HG02798 (cell line): ENCODE data around the gene DDX24.
"Not testable (repeated sequence)": the region's sequence is repeated elsewhere in the genome, so short reads cannot be mapped to it uniquely, and the experiment has no call there.

Source experiments
- ATAC-seq: cut with Tn5 transposase; IDR thresholded peaks from one replicate; pipeline ENCODE4 v1.9.1; 2021; ENCODE audit warnings: mild to moderate bottlenecking; ENCODE audit not compliant: unreplicated experiment, poor library complexity

The DDX24 gene

DNA sequence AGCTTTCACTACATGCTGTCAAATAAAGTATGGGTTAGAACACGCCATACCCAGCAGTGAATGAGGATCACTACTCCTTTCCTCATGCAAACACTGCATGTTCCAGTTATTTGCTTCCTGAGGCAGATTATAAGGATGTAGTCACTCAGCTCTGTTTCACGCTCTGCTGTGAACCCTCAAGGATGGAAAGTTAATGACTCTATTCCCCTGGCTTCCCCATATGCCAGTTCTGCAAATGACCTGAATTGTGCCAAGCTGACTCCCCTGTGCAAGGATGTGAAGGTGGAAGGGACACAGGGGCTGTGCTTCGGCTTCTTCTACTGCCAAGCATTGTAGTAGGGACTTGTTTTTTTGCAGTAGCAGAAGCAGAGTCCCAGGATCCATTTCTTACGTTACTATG, 6.9 kb upstream of the DDX24 start:
- ATAC-seq: no peak

DNA sequence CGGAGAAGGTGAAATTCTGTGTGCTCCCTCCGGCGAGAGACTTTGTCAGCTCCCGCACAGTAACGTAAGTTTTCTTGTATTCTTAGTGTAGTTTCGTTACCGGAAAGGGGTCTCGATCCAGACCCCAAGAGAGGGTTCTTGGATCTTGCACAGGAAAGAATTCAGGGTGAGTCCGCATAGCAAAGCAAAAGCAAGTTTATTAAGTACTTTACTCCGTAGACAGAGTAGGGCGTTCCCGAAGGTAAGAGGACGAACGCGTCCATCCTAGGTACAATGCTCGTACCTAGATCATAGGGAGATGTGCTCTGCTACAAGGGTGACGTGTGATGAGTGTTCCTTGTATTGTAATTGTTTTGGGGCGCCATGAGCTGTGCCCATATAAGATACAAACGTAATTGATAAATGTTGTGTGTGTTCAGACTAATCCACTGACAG, 401 bp upstream of the DDX24 start:
- peak; percentile 21 for ATAC-seq

DNA sequence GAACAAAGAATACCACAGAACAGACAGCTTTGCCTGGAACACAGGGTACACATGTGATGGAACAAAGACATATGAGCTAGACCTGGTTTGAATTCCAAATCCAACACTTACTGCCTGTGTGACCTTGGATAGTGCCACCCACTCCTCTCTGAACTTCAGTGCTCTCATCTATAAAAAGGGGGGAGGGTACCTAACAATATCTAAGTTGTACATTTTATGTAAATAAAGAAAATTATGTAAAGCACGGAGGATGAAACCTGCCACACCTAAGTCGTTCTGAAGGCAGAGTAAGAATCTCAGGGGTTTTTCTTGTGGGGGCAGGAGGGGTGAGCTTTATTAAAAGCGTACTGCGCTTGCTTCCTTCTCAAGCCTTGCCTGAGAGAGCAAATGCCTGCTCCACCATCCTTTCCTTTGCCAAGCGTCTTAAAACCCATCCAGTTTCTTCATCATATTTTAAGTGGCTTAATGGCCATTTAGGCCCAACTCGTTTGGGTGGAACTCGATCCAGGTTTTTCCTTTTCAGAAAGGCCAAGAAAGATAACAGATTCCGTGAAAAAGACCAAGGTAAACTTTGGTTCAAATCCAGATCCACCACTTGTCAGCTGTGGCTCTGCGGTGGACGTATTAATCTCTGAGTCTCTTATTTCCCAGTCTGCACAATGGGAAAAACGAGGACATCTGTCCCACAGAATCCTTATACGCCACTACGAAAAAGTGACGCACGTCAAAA, 946 bp downstream of the DDX24 start:
- ATAC-seq: no peak

DNA sequence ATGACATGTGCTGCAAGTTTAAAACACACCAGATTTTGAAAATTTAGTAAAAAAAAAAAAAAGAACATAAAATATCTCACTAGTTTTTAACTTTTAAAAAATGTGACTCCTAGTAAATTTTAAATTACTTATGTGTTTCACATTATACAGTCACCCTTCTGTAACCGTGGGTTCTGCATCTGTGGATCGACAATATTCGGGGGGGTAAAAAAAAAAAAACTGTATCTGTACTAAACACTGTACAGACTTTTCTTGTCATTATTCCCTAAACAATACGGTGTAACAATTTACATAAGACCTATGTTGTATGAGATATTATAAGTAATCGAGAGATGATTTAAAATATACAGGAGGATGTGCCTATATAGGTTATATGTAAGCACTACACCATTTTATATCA, 3.2 kb downstream of the DDX24 start:
- no peak for ATAC-seq

DNA sequence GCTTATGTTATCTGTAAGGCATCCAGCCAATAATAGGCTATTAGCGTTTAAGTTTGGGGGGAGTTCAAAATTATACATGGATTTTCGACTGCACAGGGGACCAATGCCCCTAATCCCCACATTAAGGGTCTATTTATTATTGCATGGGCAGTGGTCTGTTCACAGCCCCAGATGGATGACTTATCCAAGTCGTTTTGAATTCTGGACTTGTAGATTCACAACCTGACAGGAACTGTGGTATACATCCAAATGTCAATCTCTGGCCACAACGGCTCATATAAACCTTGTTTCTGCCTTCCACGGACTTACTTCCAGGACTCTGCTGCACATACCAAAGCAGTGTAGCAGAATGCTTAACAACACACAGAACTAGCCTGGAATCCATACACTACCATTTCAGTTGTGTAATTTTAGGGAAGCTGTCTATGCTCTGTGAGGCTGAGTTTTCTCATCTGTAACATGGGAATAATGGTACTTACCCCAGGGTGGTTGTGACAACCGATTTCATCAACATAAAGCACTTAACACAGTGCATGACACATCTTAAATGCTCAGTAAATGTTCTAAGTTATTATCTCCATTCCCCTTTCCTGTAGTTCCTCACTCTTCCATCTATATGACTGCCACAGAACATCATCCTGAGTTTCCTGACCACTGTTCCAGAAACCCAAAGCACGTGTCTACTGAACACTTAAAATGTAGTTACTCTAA, 3.7 kb downstream of the DDX24 start:
- ATAC-seq: no peak

DNA sequence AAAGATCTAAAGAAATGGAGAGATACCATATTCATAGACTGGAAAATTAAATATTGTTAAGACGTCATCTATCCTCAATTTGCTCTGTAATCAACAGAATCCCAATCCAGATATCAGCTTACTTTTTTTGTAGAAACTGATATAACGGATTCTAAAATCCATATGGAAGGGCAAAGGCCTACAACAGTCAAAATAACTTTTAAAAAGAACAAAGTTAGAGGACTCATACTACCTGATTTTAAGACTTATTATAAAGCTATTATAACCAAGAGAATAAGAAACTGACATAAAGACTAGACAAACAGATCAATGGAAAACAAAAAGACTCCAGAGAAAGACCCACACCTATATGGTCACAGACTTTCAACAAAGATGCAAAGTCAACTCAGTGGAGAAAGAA, 6.0 kb downstream of the DDX24 start:
- ATAC-seq: no peak

DNA sequence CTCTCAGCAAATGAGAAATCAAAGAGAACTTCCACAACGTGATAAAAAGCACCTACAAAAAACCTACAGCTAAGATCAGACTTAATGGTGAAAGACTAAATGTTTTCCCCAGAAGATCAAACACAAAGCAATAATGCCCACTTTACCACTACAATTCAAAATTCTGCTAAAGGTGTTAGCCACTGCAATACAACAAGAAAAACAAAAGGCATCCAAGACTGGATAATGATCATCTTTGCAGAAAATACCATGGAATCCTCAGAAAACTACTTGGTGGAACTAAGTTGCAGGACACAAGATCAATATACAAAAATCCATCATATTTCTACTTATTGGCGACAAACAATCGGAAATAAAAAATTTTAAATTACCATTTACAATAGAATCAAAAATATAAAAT, 6.5 kb downstream of the DDX24 start:
- ATAC-seq: no peak

DNA sequence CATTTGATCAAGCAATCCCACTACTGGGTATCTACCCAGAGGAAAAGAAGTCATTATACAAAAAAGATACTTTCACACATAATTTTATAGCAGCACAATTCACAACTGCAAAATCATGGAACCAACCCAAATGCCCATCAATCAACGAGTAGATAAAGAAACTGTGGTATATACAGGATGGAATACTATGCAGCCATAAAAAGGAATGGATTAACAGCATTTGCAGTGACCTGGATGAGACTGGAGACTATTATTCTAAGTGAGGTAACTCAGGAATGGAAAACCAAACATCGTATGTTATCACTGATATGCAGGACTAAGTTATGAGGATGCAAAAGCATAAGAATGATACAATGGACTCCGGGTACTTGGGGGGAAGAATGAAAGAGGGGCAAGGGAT, 8.9 kb downstream of the DDX24 start:
- not testable (repeated sequence) for ATAC-seq

DNA sequence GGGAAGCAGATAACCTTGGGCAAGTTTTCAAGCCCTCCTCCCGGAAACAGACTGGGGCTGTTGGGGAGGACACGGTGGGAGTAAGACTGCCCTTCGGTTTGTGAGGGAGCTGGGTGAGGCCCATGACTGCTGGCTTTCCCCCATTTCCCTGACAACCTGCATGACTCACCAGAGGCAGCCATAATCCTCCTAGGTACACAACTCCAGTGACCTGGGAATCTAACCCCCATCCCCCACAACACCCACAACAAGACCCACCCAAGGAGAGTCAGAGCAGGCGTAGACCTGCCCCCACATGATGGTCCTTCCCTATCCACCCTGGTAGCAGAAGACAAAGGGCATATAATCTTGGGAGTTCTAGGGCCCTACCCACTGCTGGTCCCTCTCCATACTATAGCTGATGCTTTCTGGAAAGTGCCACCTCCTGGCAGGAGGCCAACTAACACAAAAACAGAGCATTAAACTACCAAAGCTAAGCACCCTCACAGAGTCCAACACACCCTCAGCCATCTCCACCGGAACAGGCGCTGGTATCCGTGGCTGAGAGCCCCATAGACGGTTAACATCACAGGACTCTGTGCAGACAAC, 14.8 kb downstream of the DDX24 start:
- no peak for ATAC-seq

DNA sequence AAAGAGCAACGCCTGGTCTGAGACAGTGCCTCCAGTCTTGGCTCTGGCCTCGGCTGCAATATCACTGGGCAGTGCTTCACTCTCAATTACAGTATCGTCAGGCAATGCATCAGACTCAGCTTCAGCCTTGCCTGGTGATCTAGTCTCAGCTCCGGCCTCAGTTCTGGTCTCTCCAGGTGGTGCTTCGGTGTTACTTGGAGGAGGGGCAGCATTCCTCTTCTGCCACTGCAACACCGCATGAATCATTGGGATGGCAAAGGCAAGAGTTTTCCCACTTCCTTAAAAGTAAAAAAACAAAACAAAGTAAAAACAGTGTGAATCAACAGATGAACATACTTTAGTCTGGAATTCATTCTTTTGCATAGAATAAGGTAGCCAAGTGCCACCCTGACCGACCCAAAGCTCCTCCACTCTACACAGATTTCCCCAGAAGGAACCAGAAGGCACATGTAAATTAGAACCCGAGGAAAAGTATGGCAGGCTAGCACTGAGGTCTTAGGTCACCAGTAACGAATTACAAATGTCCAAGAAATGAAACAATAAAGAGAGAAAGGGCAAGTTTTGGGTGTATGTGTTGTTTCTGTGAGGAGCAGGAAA, 18.6 kb downstream of the DDX24 start:
- ATAC-seq: no peak

DNA sequence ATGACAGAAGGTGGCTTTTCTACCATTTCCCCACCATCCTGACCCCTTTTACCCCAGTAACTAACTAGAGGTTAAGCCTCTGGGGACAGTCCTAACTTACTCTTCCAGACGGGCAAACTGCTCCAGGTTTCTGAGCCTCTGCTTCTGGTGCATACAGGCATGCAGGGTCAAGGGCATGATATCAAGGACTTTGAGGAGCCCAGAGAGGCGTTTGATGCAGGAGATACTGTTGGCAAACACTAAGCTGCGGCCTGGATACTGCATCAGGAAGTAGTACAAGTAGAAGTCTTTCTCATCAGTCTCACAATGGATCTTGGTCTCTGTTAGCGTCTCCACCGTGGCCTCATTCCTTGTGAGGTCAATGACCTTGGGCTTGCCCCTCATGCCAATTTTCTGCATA, 21.0 kb downstream of the DDX24 start:
- ATAC-seq: no peak

DNA sequence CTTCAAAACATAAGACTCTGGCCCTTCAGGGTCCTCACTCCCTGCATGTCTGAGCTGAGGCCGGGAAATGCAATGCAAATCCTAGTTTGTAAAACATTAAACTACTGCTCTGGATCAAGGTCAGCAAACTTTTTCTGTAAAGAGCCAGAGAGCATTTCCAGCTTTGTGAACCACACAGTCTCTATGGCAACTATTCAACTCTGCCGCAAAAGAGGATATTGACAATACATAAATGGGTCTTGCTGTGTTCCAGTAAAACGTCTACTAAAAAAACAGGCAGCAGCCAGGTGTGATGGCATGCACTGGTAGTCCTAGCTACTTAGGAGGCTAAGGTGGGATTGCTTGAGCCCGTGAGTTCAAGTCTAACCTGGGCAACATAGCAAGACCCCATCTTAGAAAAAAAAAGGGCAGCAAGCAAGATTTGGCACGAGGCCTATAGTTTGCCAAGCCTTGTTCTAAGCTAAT, 22.3 kb downstream of the DDX24 start:
- ATAC-seq: no peak

DNA sequence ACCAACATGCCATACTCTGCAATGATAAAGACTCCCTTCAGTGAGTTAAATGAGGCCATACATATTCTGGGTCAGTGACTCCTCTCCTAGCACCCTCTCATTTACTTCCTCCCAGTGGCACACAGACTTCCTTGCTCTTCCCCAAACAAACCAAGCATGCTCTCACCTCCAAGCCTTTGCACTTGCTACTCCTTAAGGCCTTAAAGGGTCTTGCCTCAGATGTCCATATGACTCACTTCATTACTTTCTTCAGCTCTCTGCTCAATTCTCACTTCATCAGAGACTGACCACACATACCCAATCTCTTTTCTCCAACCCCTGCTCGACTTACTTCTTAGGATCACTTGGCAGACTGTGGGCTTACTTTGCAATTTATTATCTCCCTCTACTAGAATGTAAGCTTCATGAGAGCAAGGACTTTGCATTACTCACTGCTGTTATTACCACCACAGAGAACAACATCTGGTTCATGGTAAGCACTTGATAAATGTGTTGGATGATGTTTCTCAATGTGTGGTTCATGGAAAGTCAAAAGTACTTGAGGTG, 22.8 kb downstream of the DDX24 start:
- ATAC-seq: no peak

DNA sequence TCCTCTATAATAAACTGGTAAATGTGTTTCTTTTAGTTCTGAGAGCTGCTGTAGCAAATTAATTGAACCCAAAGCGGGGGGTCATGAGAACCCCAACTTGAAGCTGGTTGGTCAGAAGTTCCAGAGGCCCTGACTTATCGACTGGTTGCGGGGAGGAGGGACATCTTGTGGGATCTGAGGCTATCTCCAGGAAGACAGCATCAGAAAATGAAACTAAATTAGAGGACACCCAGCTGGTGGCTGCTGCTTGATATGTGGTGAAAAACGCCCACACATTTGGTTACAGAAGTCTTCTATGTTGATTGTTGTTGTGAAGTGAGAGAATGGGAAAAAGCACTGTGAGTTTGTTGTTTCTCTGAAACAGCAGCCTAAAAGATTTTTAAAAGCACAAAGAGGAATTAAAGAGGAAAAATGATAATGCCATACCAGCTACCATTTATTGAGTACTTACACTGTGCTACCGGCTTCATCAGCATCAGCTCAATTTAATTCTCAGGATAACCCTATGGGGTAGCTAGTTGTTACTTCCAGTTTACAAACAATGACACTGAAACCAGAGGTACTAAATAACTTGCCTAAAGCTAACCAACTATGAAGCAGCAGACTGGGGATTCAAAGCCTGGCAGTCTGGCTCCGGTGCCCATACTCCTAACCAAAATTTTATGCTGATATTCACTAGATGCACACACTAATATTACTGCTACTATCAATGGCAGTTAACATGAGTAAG, 24.3 kb downstream of the DDX24 start:
- ATAC-seq: peak; percentile 87

DNA sequence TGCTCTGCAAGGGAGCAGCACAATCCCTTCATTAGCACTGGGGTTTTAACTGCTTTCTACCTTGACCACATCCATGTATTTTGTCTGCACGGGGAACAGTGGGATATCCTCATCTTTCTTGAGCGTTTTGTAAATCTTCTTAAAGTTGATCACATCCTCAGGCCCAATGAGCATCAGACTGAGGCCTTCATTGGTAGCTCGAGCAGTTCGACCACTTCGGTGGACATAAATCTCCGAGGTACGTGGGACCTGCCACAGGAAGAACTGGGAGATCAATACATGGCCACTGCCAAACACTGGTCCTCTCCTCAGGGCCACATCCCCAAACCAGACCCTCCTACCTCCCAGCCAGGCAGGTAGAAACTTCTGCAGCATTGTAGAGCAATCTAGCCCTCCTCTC, 26.1 kb downstream of the DDX24 start:
- no peak for ATAC-seq

DNA sequence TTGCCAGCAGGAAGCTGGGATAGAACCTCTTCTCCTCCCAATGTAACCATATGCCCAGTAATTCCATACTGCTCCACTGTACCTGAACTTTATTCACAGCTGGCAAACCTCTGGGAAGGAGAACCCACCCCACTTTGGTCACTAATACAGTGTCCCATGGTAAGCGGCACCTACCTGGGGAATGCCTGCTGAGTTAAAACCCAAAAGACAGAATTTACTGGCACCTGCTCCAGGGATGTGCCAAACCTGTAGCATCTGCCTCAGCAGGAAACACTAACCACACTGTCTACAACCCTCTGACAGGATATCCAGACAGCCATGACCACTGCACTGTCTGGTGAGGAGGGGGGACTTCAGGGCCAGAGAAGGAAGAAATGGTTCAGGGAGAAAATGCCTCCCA, 26.6 kb downstream of the DDX24 start:
- ATAC-seq: no peak

DNA sequence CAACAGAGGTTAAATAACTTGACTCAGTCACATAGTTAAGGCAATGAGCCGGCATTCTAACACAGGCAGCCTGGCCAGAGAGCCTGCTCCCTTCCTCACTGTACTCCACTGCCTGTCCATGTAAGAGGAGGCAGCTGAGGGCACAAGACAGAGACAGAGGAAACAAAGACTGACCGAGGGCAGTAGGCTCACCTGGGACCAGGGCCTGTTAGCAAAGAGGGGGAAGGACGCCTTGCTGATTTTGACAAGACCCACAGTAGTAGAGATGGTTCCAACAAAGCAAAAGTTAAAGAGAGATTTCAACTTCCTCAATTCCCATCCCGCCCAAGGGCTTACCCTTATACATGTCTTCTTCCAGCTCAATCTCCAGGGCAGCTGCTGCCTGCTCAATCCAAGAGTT, 28.3 kb downstream of the DDX24 start:
- no peak for ATAC-seq

DNA sequence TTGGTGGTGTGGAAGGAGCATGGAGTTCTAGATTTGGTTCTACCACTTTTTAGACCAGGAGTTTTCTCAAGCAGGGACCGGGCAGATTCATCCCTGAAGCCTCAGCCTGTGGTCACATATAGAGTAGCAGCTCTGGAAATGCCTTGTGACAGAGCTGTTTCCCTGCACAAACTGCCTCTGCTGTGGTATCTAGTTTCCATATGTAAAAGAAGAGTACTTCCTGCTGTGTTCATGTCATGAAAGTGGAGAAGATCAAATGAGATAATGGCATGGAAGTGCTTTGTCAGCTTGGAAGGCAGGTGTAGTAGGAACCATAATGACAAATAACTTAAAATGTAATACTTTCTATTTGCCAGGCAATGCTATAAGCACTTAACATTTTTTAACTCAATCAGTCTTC, 28.8 kb downstream of the DDX24 start:
- ATAC-seq: no peak

DNA sequence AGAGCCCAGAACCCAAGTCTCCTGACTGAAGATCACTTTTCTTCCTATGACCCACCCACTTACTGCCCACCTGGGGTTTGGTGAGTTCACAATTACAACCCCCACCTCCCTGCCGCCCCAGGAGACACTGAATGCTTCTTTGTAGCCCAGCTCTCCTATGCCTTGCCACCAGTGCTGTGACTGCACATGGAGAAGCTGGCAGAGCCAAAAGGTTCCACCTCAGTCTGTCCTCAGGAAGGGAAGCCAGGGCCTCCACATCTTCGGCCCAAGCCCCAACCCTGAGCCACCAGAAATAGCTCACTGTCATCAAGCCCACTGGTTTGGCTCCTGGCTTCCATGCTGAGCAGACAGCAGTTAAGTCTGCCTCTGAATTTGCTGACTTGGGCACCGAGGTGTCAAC, 29.2 kb downstream of the DDX24 start:
- ATAC-seq: no peak

DNA sequence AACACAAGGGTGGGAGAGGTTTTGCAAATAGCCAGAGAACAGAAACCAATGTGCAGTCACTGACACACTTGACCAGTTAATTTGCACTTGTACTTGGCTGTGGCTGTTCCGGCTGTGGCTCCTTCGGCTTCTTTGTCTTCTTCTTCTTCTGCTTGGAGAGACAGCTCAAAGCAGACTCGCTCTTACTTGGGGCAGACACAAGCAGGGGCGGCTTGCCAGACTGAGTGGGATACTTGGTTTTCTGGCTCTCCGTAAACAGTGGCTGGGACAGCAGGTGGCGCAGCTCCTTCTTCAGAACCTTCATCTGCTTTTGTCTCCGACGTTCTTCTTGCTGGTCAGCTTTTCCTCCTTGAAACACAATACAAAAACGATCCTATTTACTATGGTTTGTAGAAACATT, 29.9 kb downstream of the DDX24 start:
- no peak for ATAC-seq
